ACC112 (cell line): ENCODE results near the gene EIPR1.

Experiments used
- H2AFZ ChIP-seq: fragments of 200-600 bp; sonication (generic); one replicate; pipeline ENCODE4 v1.6.0; 2017; ENCODE audit warnings: antibody characterized with exemption, low read length; ENCODE audit not compliant: unreplicated experiment
- H3K27ac ChIP-seq: fragments of 200-600 bp; sonication (generic); 2 replicates; pipeline ENCODE4 v1.5.1; 2014; ENCODE audit warnings: low read depth, mild to moderate bottlenecking, antibody characterized with exemption, low read length, moderate library complexity
- H3K27me3 ChIP-seq: fragments of 200-600 bp; sonication (generic); 2 replicates; pipeline ENCODE4 v1.6.1; 2014; ENCODE audit warnings: mild to moderate bottlenecking, antibody characterized with exemption, low read length, moderate library complexity, mixed read lengths; ENCODE audit not compliant: insufficient read depth
- H3K36me3 ChIP-seq: fragments of 200-600 bp; sonication (generic); 2 replicates; pipeline ENCODE4 v1.6.1; 2016; ENCODE audit warnings: mild to moderate bottlenecking, antibody characterized with exemption, low read length, moderate library complexity, mixed read lengths; ENCODE audit not compliant: insufficient read depth
- H3K4me1 ChIP-seq: fragments of 200-600 bp; sonication (generic); one replicate; pipeline ENCODE4 v1.6.1; 2016; ENCODE audit warnings: low read length, mixed read lengths; ENCODE audit not compliant: insufficient read depth, unreplicated experiment, control insufficient read depth
- H3K4me3 ChIP-seq: fragments of 200-600 bp; sonication (generic); 2 replicates; pipeline ENCODE4 v1.5.1; 2014; ENCODE audit warnings: mild to moderate bottlenecking, low read depth, low read length
- H3K79me2 ChIP-seq: fragments of 200-600 bp; sonication (generic); one replicate; pipeline ENCODE4 v1.6.0; 2016; ENCODE audit warnings: low read length; ENCODE audit not compliant: control insufficient read depth, unreplicated experiment, insufficient read depth

Gene EIPR1

GRCh38 chr2:3279236-3279960, 98.2 kb downstream of the EIPR1 start:
- Histone ChIP-seq H3K27ac (no peak overlapping the region), H3K4me1 (no peaks in the 10 kb centered on the region), H3K4me3 (no peak overlapping the region), H3K36me3 (no peaks in the 10 kb centered on the region; the same call in 1 of the 2 replicates), H3K27me3 (no peaks in the 10 kb centered on the region), H3K79me2 (peaks cover 2% of the 10 kb centered on the region), H2AFZ (no peak overlapping the region)

GRCh38 chr2:3278521-3279218, 98.9 kb downstream of the EIPR1 start:
- no peaks in the 10 kb centered on the region for H3K27me3 ChIP-seq
- no peaks in the 10 kb centered on the region; the same call in 1 of the 2 replicates for H3K36me3 ChIP-seq
- no peak overlapping the region for H2AFZ ChIP-seq
- no peaks in the 10 kb centered on the region for H3K4me1 ChIP-seq
- no peak overlapping the region for H3K4me3 ChIP-seq
- no peak overlapping the region for H3K27ac ChIP-seq
- peaks cover 2% of the 10 kb centered on the region for H3K79me2 ChIP-seq

- Histone ChIP-seq H3K79me2 (peaks cover 2% of the 10 kb centered on the region), H3K4me3 (no peak overlapping the region), H3K27ac (no peak overlapping the region)
Observed at GRCh38 chr2:3277748-3278520, 99.7 kb downstream of the EIPR1 start.

GRCh38 chr2:3277050-3277747, 100.4 kb downstream of the EIPR1 start:
- Histone ChIP-seq H3K4me3 (no peak overlapping the region), H3K27me3 (no peaks in the 10 kb centered on the region), H2AFZ (no peak overlapping the region), H3K4me1 (no peaks in the 10 kb centered on the region), H3K79me2 (peaks cover 2% of the 10 kb centered on the region), H3K36me3 (no peaks in the 10 kb centered on the region; the same call in 1 of the 2 replicates), H3K27ac (no peak overlapping the region)

More at GRCh38 chr2:3277748-3278520, 99.7 kb downstream of the EIPR1 start:
- Histone ChIP-seq H3K27me3 (no peaks in the 10 kb centered on the region), H3K4me1 (no peaks in the 10 kb centered on the region), H3K36me3 (no peaks in the 10 kb centered on the region; the same call in 1 of the 2 replicates), H2AFZ (no peak overlapping the region)

GRCh38 chr2:3272761-3273160, 104.9 kb downstream of the EIPR1 start:
- peaks cover 2% of the 10 kb centered on the region for H3K79me2 ChIP-seq
- H3K4me1 ChIP-seq = no peaks in the 10 kb centered on the region
- no peaks in the 10 kb centered on the region for H3K36me3 ChIP-seq
- no peak overlapping the region for H3K27ac ChIP-seq
- H2AFZ ChIP-seq = no peak overlapping the region
- H3K27me3 ChIP-seq = no peaks in the 10 kb centered on the region
- no peak overlapping the region for H3K4me3 ChIP-seq

- H3K4me3 ChIP-seq = no peak overlapping the region
- no peaks in the 10 kb centered on the region for H3K79me2 ChIP-seq
- no peak overlapping the region for H2AFZ ChIP-seq
- no peak overlapping the region for H3K27ac ChIP-seq
- no peaks in the 10 kb centered on the region for H3K27me3 ChIP-seq
- H3K4me1 ChIP-seq = no peaks in the 10 kb centered on the region
- no peaks in the 10 kb centered on the region for H3K36me3 ChIP-seq
Observed at GRCh38 chr2:3270095-3270478, 107.5 kb downstream of the EIPR1 start.

GRCh38 chr2:3269425-3270094, 108.1 kb downstream of the EIPR1 start:
- no peak overlapping the region for H3K4me3 ChIP-seq
- no peak overlapping the region for H3K27ac ChIP-seq
- no peak overlapping the region for H2AFZ ChIP-seq
- H3K79me2 ChIP-seq = no peaks in the 10 kb centered on the region
- H3K4me1 ChIP-seq = no peaks in the 10 kb centered on the region
- H3K36me3 ChIP-seq = no peaks in the 10 kb centered on the region
- H3K27me3 ChIP-seq = no peaks in the 10 kb centered on the region

GRCh38 chr2:3268705-3269029, 109.0 kb downstream of the EIPR1 start:
- Histone ChIP-seq H2AFZ (no peak overlapping the region), H3K36me3 (no peaks in the 10 kb centered on the region), H3K79me2 (no peaks in the 10 kb centered on the region), H3K27me3 (no peaks in the 10 kb centered on the region), H3K27ac (no peak overlapping the region), H3K4me1 (no peaks in the 10 kb centered on the region), H3K4me3 (no peak overlapping the region)

- Histone ChIP-seq H3K4me3 (no peak overlapping the region), H2AFZ (no peak overlapping the region), H3K79me2 (no peaks in the 10 kb centered on the region), H3K36me3 (no peaks in the 10 kb centered on the region), H3K27ac (no peak overlapping the region), H3K4me1 (no peaks in the 10 kb centered on the region), H3K27me3 (no peaks in the 10 kb centered on the region)
Observed at GRCh38 chr2:3267869-3268704, 109.5 kb downstream of the EIPR1 start.
